ENCODE data around the gene APOA4. TPM values are rescaled to one million over a fixed set of nuclear protein-coding genes. Genes with fewer than 3 reads are reported as not detected.

APOA4 gene
- total and polyA plus RNA-seq, 9 of the 15 experiments (the other 6 are each of a cell fraction or from before 2014, with no cell fraction given): 0.07 TPM; not detected in 8

DNA sequence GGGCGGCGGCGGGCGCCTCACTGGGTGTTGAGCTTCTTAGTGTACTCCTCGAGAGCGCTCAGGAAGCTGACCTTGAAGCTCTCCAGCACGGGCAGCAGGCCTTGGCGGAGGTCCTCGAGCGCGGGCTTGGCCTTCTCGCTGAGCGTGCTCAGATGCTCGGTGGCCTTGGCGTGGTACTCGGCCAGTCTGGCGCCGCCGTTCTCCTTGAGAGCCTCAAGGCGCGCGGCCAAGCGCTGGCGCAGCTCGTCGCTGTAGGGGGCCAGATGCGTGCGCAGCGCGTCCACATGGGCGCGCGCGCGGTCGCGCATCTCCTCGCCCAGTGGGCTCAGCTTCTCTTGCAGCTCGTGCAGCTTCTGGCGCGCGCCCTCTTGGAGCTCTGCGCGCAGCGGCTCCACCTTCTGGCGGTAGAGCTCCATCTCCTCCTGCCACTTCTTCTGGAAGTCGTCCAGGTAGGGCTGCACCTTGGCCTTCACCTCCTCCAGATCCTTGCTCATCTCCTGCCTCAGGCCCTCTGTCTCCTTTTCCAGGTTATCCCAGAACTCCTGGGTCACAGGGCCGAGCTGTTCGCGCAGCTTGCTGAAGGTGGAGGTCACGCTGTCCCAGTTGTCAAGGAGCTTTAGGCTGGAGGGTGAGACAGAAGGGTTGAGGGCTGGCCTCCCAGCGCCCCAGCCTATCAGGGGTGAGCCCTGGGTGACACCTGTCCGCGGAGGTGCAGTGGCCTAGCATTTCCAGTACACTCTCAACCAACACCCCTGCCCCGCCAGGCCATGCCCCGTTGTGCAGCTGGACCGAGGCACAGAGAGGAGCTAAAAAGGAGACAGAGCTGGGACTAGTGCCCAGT, 12.9 kb upstream of the APOA4 start (continued):
- TF ChIP-seq NFATC3 (IDR thresholded peaks at IDR 0.05): no peak
- TF ChIP-seq SMAD1 (IDR thresholded peaks at IDR 0.05; ENCODE audit: low read depth, low read length, partially characterized antibody): no peak
- no peak for TF ChIP-seq ZNF263 (CRISPR knock-in tag; IDR thresholded peaks at IDR 0.05; ENCODE audit: borderline replicate concordance)
- no peak for TF ChIP-seq HCFC1 (IDR thresholded peaks at IDR 0.05; ENCODE audit: low read depth, low read length)
- TF ChIP-seq KAT7 (CRISPR knock-in tag; IDR thresholded peaks at IDR 0.05; ENCODE audit: borderline replicate concordance): no peak
- no peak for TF ChIP-seq GTF2A2 (tag; IDR thresholded peaks at IDR 0.05)
- TF ChIP-seq KLF16 (IDR thresholded peaks at IDR 0.05): no peak
- TF ChIP-seq TGIF2 (CRISPR knock-in tag; IDR thresholded peaks at IDR 0.05): no peak
- no peak for TF ChIP-seq CBX2 (IDR thresholded peaks at IDR 0.05; ENCODE audit: insufficient read depth, low read length, poor library complexity, severe bottlenecking)
- no peak for TF ChIP-seq SNRNP70 (optimal IDR thresholded peaks at IDR 0.05; ENCODE audit: low read depth, low read length)
- no peak for TF ChIP-seq THAP7 (CRISPR knock-in tag; IDR thresholded peaks at IDR 0.05)
- no peak for TF ChIP-seq HMG20B (CRISPR knock-in tag; IDR thresholded peaks at IDR 0.05)
- TF ChIP-seq, protein P1, sequence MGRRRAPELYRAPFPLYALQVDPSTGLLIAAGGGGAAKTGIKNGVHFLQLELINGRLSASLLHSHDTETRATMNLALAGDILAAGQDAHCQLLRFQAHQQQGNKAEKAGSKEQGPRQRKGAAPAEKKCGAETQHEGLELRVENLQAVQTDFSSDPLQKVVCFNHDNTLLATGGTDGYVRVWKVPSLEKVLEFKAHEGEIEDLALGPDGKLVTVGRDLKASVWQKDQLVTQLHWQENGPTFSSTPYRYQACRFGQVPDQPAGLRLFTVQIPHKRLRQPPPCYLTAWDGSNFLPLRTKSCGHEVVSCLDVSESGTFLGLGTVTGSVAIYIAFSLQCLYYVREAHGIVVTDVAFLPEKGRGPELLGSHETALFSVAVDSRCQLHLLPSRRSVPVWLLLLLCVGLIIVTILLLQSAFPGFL (CRISPR knock-in tag; IDR thresholded peaks at IDR 0.05): no peak
- TF ChIP-seq ATF1 (CRISPR knock-in tag; IDR thresholded peaks at IDR 0.05): no peak
- TF ChIP-seq ATF1 (tag; IDR thresholded peaks at IDR 0.05): no peak; the same call in 1 of the 2 replicates
- TF ChIP-seq, protein P2, sequence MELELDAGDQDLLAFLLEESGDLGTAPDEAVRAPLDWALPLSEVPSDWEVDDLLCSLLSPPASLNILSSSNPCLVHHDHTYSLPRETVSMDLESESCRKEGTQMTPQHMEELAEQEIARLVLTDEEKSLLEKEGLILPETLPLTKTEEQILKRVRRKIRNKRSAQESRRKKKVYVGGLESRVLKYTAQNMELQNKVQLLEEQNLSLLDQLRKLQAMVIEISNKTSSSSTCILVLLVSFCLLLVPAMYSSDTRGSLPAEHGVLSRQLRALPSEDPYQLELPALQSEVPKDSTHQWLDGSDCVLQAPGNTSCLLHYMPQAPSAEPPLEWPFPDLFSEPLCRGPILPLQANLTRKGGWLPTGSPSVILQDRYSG (tag; conservative IDR thresholded peaks at IDR 0.05; ENCODE audit: low read depth): no peak
- no peak for TF ChIP-seq ZNF77 (CRISPR knock-in tag; IDR thresholded peaks at IDR 0.05)
- no peak for TF ChIP-seq TCF7 (IDR thresholded peaks at IDR 0.05; ENCODE audit: borderline replicate concordance)
- no peak for TF ChIP-seq SMARCA4 (IDR thresholded peaks at IDR 0.05)
- TF ChIP-seq CREBBP (IDR thresholded peaks at IDR 0.05; ENCODE audit: low read depth, low read length): no peak
- no peak for TF ChIP-seq IFI16 (CRISPR knock-in tag; IDR thresholded peaks at IDR 0.05)
- no peak for TF ChIP-seq MCM2 (IDR thresholded peaks at IDR 0.05; ENCODE audit: low read depth)
- TF ChIP-seq CHD4 (IDR thresholded peaks at IDR 0.05; ENCODE audit: insufficient read depth, insufficient replicate concordance, low read depth, low read length, poor library complexity, severe bottlenecking): no peak
- no peak for TF ChIP-seq HBP1 (CRISPR knock-in tag; IDR thresholded peaks at IDR 0.05)
- peak; percentile 50 to 81 for TF ChIP-seq RAD21 (CRISPR knock-in tag; conservative IDR thresholded peaks at IDR 0.05 in 1 of 2, IDR thresholded peaks at IDR 0.05 in 1 of 2)
